GM12878 (cell line): Measurements from ENCODE around the gene DSE. TPM values are rescaled to one million over a fixed set of nuclear protein-coding genes. Genes with fewer than 3 reads are reported as not detected.
A peak's percentile ranks its signal among the peaks of the same experiment; 100 is the strongest.

Experiments used
- ATAC-seq: fragments of 200-7000 bp; cut with Tn5 transposase; 3 replicates; pipeline ENCODE4 v1.9.1; 2020; ENCODE audit warnings: mild to moderate bottlenecking, moderate library complexity
- BruUV-seq: library from RNA; stranded (reverse); fragments of 400-500 nt; replicated peaks from 2 replicates; lab custom pipeline; 2021; lab: Mats Ljungman, UMichigan
- CTCF ChIA-PET: fragments of 300-600 bp; sonication (Branson Sonifier 250); formaldehyde crosslinking; extraction: SDS; loops from one replicate; lab custom pipeline; 2021; ENCODE audit warnings: inconsistent platforms; lab: Yijun Ruan, JAX
- POLR2A ChIA-PET: fragments of 350-600 bp; formaldehyde crosslinking; extraction: SDS; loops from one replicate; lab custom pipeline; 2021; ENCODE audit warnings: inconsistent platforms; lab: Charles Lee
- RAD21 ChIA-PET: fragments of 300-600 bp; sonication (Branson Sonifier 250); formaldehyde crosslinking; loops from one replicate; lab custom pipeline; 2023; ENCODE audit warnings: antibody characterized with exemption; ENCODE audit not compliant: unreplicated experiment; lab: Charles Lee
- SMC1A ChIA-PET: fragments of 300-600 bp; sonication (Branson Sonifier 250); formaldehyde crosslinking; loops from one replicate; lab custom pipeline; 2023; ENCODE audit not compliant: unreplicated experiment, uncharacterized antibody; lab: Charles Lee
- DNase-seq: peaks from one replicate; pipeline ENCODE4 v3.0.0-alpha.2; 2011; ENCODE audit warnings: low read depth, low spot score
- FAIRE-seq: peaks from 3 replicates; lab custom pipeline; 2011; peaks lifted over from hg19 to GRCh38; lab: Jason Lieb, UNC
- H2AFZ ChIP-seq: 2 replicates; pipeline ENCODE4 v1.6.0; 2011; ENCODE audit warnings: low read depth, low read length, control low read depth; ENCODE audit not compliant: control insufficient read depth
- H3K27ac ChIP-seq: 2 replicates; pipeline ENCODE4 v1.5.1; 2011; ENCODE audit warnings: control low read depth; ENCODE audit not compliant: control insufficient read depth, insufficient read depth
- H3K27me3 ChIP-seq, 2 experiments: replicated peaks in 1 of 2; 2 replicates each; pipeline versions ENCODE4 v1.6.0 to v1.6.1; 2011; ENCODE audit warnings: low read length in 1 of 2; ENCODE audit not compliant: control insufficient read depth in 2 of 2, insufficient read depth in 2 of 2
- H3K36me3 ChIP-seq, 2 experiments: 2 replicates each; pipeline ENCODE4 v1.5.1; 2011; ENCODE audit warnings: low read length in 1 of 2; ENCODE audit not compliant: control insufficient read depth in 2 of 2, insufficient read depth in 2 of 2
- H3K4me1 ChIP-seq: 2 replicates; pipeline ENCODE4 v1.6.1; 2011; ENCODE audit warnings: mild to moderate bottlenecking, low read length, moderate library complexity, mixed read lengths; ENCODE audit not compliant: control insufficient read depth, insufficient read depth
- H3K4me2 ChIP-seq: 2 replicates; pipeline ENCODE4 v1.6.0; 2011; ENCODE audit warnings: control low read depth; ENCODE audit not compliant: control insufficient read depth, insufficient read depth
- H3K4me3 ChIP-seq: fragments of 200-600 bp; sonication (generic); 2 replicates; pipeline ENCODE4 v1.5.1; 2016
- H3K79me2 ChIP-seq: 2 replicates; pipeline ENCODE4 v1.6.0; 2011; ENCODE audit warnings: low read length; ENCODE audit not compliant: control insufficient read depth, insufficient read depth
- H3K9ac ChIP-seq: 2 replicates; pipeline ENCODE4 v1.8.0; 2011; ENCODE audit warnings: low read length, control low read depth, mixed read lengths; ENCODE audit not compliant: control insufficient read depth, insufficient read depth
- H3K9me3 ChIP-seq: replicated peaks from 3 replicates; pipeline ENCODE4 v1.5.1; 2011; ENCODE audit warnings: mild to moderate bottlenecking, low read length; ENCODE audit not compliant: control insufficient read depth, insufficient read depth
- H4K20me1 ChIP-seq: 2 replicates; pipeline ENCODE4 v1.6.0; 2011; ENCODE audit not compliant: control insufficient read depth, insufficient read depth
- NFYA ChIP-seq: IDR thresholded peaks from 2 replicates; pipeline ENCODE4 v1.6.1; 2011; ENCODE audit warnings: low read depth, mild to moderate bottlenecking, low read length, improper control_type of control experiment, borderline replicate concordance
- RUNX3 ChIP-seq: IDR thresholded peaks from 2 replicates; pipeline ENCODE4 v1.6.1; 2012; ENCODE audit warnings: low read length, inconsistent platforms
- SKIL ChIP-seq: fragments of 450-650 bp; IDR thresholded peaks from 2 replicates; pipeline ENCODE4 v1.6.1; 2017; ENCODE audit warnings: mild to moderate bottlenecking, low read depth, inconsistent platforms; ENCODE audit not compliant: poor library complexity, severe bottlenecking
- WGBS: methylation state at CpG from one replicate; pipeline ENCODE4 v1.1.6; 2016; ENCODE audit warnings: low lambda C conversion rate; ENCODE audit not compliant: insufficient replicate concordance, insufficient coverage; ENCODE audit errors: missing lambda C conversion rate; 5-methylcytosine and 5-hydroxymethylcytosine counted together
- in situ Hi-C: fragments of 300-500 bp; cut with MboI; formaldehyde crosslinking; loops from 9 replicates; pipeline ENCODE4 v1.14.3; 2018; ENCODE audit warnings: mixed read lengths
- intact Hi-C: fragments of 100-400 bp; cut with micrococcal nuclease; formaldehyde crosslinking; loops from one replicate; pipeline ENCODE4 v1.14.2; 2022; ENCODE audit not compliant: unreplicated experiment
- polyA plus RNA-seq, 11 experiments: library from polyadenylated mRNA; depleted of rRNA in 4 of 11; unstranded in 6 of 11; stranded (reverse) in 5 of 11; fragments of >200 nt; fragmentation: Nextera tagmentation in 4 of 11; fragmentation: Illumina TruSeq in 1 of 11; extraction: Ambion mirVana in 4 of 11; extraction: Trizol in 1 of 11; gene quantifications; 1 replicate in 1 of 11; 2 replicates in 10 of 11; pipeline versions ENCODE4 v1.2.1 to v1.2.3, GENCODE V29; 2011 to 2016; ENCODE audit warnings: inconsistent platforms in 2 of 11, missing spikeins in 2 of 11, low read depth in 1 of 11
- total RNA-seq, 4 experiments: library from RNA; depleted of rRNA in 3 of 4; stranded (reverse); fragments of >200 nt in 3 of 4; fragmentation: Illumina TruSeq in 1 of 4; extraction: Trizol in 1 of 4; gene quantifications; 2 replicates each; pipeline versions ENCODE4 v1.2.1 to v1.2.3, GENCODE V29; 2013 to 2021

Gene DSE
- total and polyA plus RNA-seq, 10 of the 15 experiments (the other 5 are each of a cell fraction or from before 2014, with no cell fraction given) = 12.6 to 76.4 (median 43.0) TPM

GRCh38 chr6:116371120-116371917 is 572 bp downstream of the DSE start (continued):
- peak; percentile 1; the same call in 1 of the 2 replicates for TF ChIP-seq RUNX3

GRCh38 chr6:116371918-116372209 is 1.1 kb downstream of the DSE start:
- intact Hi-C loops = loop anchor here (2.0 to 10.0 kb wide), 3 partner anchors 37 to 293 kb away; partner anchors contain the start of gene ZUP1
- ATAC-seq = no peak
- in situ Hi-C loops = no loop called here
- WGBS = 47% methylated on average over 8 of the region's 8 CpGs
- SMC1A ChIA-PET = interaction anchor here (0.8 to 7.7 kb wide), 11 partner anchors 10 to 198 kb away, joined by 3 to 92 read pairs (median 5); no protein-coding TSS in a partner anchor
- CTCF ChIA-PET = interaction anchor here (0.5 to 1.7 kb wide), 5 partner anchors 10 to 103 kb away, joined by 3 to 8 read pairs (median 3); no protein-coding TSS in a partner anchor
- TF ChIP-seq SKIL (peak; percentile 37), NFYA (no peak)
- no peaks in the 10 kb centered on the region; a peak in 1 of 4 replicates for H3K36me3 ChIP-seq
- peak overlapping the region; percentile 92 for H3K27ac ChIP-seq
- RAD21 ChIA-PET = interaction anchor here (0.8 to 2.3 kb wide), 8 partner anchors 12 to 201 kb away, joined by 3 to 14 read pairs (median 4); no protein-coding TSS in a partner anchor
- peak overlapping the region; percentile 90 for H3K9ac ChIP-seq
- no peak for DNase-seq
- peak overlapping the region; percentile 61 for H3K4me2 ChIP-seq
- POLR2A ChIA-PET = interaction anchor here (1.0 to 2.1 kb wide), 4 partner anchors 10 to 200 kb away, joined by 4 to 10 read pairs (median 7); partner anchors contain the start of gene RWDD1
- H2AFZ ChIP-seq = no peak overlapping the region
- no TSS peak for BruUV-seq
- no peaks in the 10 kb centered on the region for H3K9me3 ChIP-seq
- H3K4me3 ChIP-seq = peak overlapping the region; percentile 92
- no peaks in the 10 kb centered on the region; the same call in 1 of the 2 replicates for H4K20me1 ChIP-seq
- FAIRE-seq = no peak
- peaks cover 23% of the 10 kb centered on the region for H3K4me1 ChIP-seq
- no peaks in the 10 kb centered on the region for H3K27me3 ChIP-seq
- H3K79me2 ChIP-seq = peaks cover 69% of the 10 kb centered on the region
